Cardiac fibroblast (primary cell): ENCODE measurements around the gene SRGAP3.
A peak's percentile ranks its signal among the peaks of the same experiment; 100 is the strongest.

Experiments used
- DNase-seq, 2 donors: peaks; one replicate each; pipeline versions ENCODE4 v3.0.0 to v3.0.0-alpha.2; 2010; ENCODE audit warnings: low read depth in 2 of 2
- H3K4me3 ChIP-seq, 2 donors: replicated peaks in 1 of 2; 1 replicate in 1 of 2; 2 replicates in 1 of 2; pipeline ENCODE4 v1.5.1; 2011; ENCODE audit warnings: low read depth in 2 of 2, low read length in 2 of 2, mild to moderate bottlenecking in 2 of 2, moderate library complexity in 1 of 2
- TF ChIP-seq, protein P1 (sequence below): IDR thresholded peaks from one replicate; pipeline ENCODE4 v1.5.1; 2011; ENCODE audit warnings: low read depth, mild to moderate bottlenecking, low read length, inconsistent platforms

Gene SRGAP3

DNA sequence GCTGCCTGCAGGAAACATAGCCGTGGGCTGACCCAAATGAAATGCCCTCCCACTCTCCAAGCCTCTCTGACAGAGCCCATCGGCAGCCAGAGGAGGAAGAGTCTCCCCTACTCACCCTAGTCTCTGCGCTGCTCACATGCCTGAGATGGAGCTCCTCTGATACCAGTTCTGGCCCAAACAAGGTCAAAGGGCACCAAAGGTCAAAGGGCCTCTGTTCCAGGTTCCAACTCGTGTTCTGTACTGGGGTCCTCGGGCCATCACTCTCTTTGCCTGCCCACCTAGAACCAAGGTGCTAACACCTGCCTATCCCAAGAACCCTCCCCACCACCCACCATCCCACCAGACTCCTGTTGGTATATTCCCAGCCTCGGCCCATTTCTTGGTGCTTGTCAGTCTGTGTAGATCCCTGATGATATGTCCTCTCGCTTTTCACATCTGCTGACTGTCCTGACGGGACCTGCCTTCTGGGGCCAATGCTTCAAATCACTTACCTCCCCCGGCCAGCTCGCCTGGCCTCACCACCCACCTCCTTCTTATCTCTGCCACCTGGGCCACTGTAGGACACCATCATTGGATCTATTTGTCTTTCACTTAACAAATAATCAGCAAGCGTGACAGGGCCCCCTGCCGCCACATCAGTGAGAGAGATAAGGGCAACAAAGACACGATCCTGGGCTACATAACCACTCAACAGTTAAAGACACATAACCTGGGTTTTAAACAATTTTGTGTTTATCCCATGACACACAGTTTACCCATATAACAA is 90.4 kb downstream of the SRGAP3 start:
- no peak for DNase-seq
- TF ChIP-seq, protein P1, sequence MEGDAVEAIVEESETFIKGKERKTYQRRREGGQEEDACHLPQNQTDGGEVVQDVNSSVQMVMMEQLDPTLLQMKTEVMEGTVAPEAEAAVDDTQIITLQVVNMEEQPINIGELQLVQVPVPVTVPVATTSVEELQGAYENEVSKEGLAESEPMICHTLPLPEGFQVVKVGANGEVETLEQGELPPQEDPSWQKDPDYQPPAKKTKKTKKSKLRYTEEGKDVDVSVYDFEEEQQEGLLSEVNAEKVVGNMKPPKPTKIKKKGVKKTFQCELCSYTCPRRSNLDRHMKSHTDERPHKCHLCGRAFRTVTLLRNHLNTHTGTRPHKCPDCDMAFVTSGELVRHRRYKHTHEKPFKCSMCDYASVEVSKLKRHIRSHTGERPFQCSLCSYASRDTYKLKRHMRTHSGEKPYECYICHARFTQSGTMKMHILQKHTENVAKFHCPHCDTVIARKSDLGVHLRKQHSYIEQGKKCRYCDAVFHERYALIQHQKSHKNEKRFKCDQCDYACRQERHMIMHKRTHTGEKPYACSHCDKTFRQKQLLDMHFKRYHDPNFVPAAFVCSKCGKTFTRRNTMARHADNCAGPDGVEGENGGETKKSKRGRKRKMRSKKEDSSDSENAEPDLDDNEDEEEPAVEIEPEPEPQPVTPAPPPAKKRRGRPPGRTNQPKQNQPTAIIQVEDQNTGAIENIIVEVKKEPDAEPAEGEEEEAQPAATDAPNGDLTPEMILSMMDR, result no peak
- no peak overlapping the region for H3K4me3 ChIP-seq

DNA sequence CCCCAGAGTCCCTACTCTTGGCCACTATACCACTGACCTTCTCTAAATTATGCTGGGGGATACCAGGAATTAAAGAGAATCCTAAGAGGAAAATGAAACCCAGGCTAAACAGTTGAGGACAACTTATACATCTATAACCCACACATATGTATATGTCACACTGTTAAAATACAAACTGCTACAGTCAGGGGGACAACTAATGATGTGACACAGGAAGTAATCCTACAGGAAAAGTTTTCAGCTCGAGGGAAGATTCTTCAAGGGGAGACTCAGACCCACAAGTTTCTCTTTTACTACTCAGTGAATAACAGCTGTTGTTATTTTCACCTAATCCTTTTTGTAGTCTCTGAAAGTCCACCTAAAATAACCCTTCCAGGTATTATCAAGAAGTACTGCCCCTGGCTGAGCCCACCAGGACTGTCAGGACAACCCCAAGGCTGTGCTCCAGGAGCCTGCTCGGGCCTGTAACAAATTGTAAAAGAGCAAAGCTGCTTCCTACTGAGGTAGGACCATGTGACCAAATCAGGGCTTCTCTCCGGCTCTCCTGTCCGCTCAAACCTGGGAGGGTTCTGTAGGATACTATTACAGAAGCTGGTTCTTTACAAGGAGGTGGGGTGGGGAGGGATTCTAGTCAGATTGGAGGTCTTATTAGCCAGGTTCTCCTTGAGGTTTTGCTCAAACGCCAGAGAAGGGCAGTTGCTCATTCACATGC is 91.6 kb downstream of the SRGAP3 start:
- DNase-seq, result no peak
- no peak overlapping the region for H3K4me3 ChIP-seq
- TF ChIP-seq, protein P1, result no peak

DNA sequence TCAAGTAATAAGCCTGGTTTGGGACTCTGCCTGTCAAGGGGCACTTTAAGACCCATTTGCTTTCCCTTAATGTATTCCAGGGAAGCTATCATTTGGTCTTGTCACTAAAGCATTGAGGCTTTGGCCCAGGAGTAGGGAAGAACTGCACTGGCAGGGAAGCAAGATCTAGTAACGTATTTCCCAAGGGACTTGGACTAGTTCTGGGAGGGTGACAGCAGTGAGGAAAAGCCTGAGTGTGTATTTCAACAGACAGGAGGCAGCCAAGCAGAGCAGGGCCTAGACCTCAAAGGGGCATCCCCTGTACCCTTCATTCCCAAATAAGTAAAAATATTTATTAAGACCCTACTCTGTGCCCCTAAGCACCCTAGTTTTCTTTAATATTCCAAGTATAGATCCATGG is 92.8 kb downstream of the SRGAP3 start:
- TF ChIP-seq, protein P1, result no peak
- no peak overlapping the region for H3K4me3 ChIP-seq
- DNase-seq, result no peak

DNA sequence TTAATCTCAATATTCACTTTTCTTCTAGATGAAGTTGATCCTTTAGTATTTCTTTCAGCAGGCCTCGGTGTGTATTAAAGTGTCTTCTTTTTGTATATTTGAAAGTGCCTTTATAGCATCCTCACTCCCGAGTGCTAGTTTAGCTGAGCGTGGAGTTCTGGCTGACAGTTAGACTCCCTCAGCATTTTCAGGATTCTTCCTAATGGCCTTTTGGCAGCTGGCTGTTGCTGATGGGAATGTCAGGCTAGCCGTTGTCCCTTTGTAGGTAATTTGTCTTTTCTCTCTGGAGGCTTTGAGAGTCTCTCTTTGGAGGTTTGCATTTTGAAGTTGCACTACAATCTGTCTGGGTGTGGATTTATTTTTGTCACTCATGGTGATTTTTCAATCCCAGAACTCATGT is 94.4 kb downstream of the SRGAP3 start:
- no peak overlapping the region for H3K4me3 ChIP-seq
- TF ChIP-seq, protein P1, result no peak
- DNase-seq, result no peak

DNA sequence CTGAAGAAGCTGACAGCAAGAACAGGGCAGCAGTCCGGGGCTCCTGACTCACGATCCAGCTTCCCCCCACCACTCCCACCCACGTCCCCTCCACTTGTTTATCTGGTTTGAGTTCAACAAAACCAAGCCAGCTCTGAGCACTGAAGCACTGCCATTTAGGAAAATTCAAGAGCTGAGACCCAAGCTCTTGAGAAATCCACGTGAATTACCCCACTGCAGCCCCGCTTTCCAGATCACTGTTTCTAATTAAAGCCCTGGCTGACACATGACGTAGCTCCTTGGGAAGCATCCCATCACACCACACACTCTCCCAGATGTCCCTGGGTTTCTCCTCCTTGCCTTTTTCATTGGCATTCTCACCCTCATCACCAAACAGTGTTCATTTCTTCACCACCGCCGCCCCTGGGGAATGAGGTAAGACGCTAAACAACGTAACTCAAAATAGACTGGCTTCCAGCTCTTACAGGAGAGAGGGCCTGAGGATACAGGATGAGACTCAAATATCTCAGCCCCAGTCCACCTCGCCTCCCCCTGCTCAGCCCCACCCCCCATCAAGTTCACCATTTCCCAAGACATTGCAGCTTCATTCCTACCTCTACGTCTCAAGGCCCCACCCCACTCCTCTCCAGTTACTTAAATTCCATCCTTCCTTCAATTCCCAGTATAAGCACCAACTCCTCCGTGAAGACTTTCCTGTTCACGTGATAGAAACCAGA is 95.4 kb downstream of the SRGAP3 start:
- no peak overlapping the region for H3K4me3 ChIP-seq
- TF ChIP-seq, protein P1, result no peak
- peak in 1 of 2 donors; percentile 29 for DNase-seq

DNA sequence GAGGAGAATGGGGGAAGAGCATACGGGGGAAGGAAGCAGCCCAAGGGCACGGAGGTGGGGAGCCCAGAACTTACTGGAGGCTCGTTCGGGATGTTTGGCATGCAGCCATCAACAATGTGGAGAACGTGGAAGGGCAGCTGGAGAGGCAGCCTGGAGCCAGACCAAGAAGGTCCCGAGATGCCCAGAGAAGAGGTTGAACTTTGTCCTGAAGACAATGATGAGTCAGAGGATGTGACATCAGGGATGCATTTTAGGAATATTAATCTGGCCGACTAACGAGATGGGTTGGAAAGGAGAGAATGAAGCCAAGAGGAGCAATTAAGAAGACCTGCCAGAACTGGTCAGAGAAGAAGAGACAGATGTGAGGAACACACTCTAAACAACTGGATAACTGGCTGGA is 98.2 kb downstream of the SRGAP3 start:
- no peak overlapping the region for H3K4me3 ChIP-seq
- peak; percentile 5 to 9 for DNase-seq
- TF ChIP-seq, protein P1, result no peak
